NB4 (cell line): Measurements from ENCODE around the gene ATP10A.

Experiments used
- DNase-seq: peaks from one replicate; pipeline ENCODE4 v3.0.0; 2010; ENCODE audit warnings: low read depth
- H3K4me3 ChIP-seq: one replicate; pipeline ENCODE4 v1.5.1; 2011; ENCODE audit warnings: mild to moderate bottlenecking, low read depth, low read length, moderate library complexity
- CTCF ChIP-seq: IDR thresholded peaks from one replicate; pipeline ENCODE4 v1.5.1; 2012; ENCODE audit warnings: low read depth, low read length
- MAX ChIP-seq: IDR thresholded peaks from 2 replicates; pipeline ENCODE4 v1.6.1; 2011; ENCODE audit warnings: low read depth, low read length
- MYC ChIP-seq: IDR thresholded peaks from 2 replicates; pipeline ENCODE4 v1.6.1; 2011; ENCODE audit warnings: low read depth, low read length
- POLR2A ChIP-seq: IDR thresholded peaks from 2 replicates; pipeline ENCODE4 v1.6.1; 2011; ENCODE audit warnings: mild to moderate bottlenecking; ENCODE audit not compliant: insufficient read length; ENCODE audit errors: extremely low read depth

Gene ATP10A

GRCh38 chr15:25687276-25687675, 175.9 kb downstream of the ATP10A start:
- DNase-seq = no peak
- TF ChIP-seq MAX = no peak
- TF ChIP-seq POLR2A = no peak
- no peak for TF ChIP-seq CTCF
- no peak for TF ChIP-seq MYC
- H3K4me3 ChIP-seq = no peak overlapping the region

- H3K4me3 ChIP-seq = no peak overlapping the region
- TF ChIP-seq CTCF (no peak), MYC (no peak), MAX (no peak), POLR2A (no peak)
Measured at GRCh38 chr15:25686780-25687179, 176.3 kb downstream of the ATP10A start.

GRCh38 chr15:25684521-25685431, 178.4 kb downstream of the ATP10A start:
- no peak overlapping the region for H3K4me3 ChIP-seq
- TF ChIP-seq MYC = no peak
- no peak for TF ChIP-seq MAX
- TF ChIP-seq POLR2A = no peak
- no peak for DNase-seq

More at GRCh38 chr15:25686780-25687179, 176.3 kb downstream of the ATP10A start:
- no peak for DNase-seq

GRCh38 chr15:25683911-25684310, 179.2 kb downstream of the ATP10A start:
- TF ChIP-seq MAX = no peak
- TF ChIP-seq MYC = no peak
- no peak for TF ChIP-seq CTCF
- TF ChIP-seq POLR2A = no peak
- no peak overlapping the region for H3K4me3 ChIP-seq

GRCh38 chr15:25683415-25683814, 179.7 kb downstream of the ATP10A start:
- TF ChIP-seq MYC (no peak), CTCF (no peak), POLR2A (no peak), MAX (no peak)
- no peak for DNase-seq
- no peak overlapping the region for H3K4me3 ChIP-seq

More at GRCh38 chr15:25683911-25684310, 179.2 kb downstream of the ATP10A start:
- no peak for DNase-seq

- no peak for DNase-seq
- H3K4me3 ChIP-seq = no peak overlapping the region
- TF ChIP-seq POLR2A (no peak), CTCF (no peak), MYC (no peak), MAX (no peak)
Measured at GRCh38 chr15:25682340-25682739, 180.8 kb downstream of the ATP10A start.
